Transverse colon (tissue), 4 donors: Measurements from ENCODE around the gene PAPOLB. TPM values are rescaled to one million over a fixed set of nuclear protein-coding genes. Genes with fewer than 3 reads are reported as not detected.

Experiments used
- DNase-seq: peaks from one replicate; pipeline ENCODE4 v3.0.0-alpha.2; 2019
- H3K27ac ChIP-seq, 4 donors: fragments of 200-600 bp; sonication (generic); 2 replicates each; pipeline ENCODE4 v1.5.1; 2016 to 2018; ENCODE audit warnings: inconsistent platforms in 4 of 4
- H3K27me3 ChIP-seq: fragments of 200-600 bp; sonication (generic); 2 replicates; pipeline ENCODE4 v1.5.1; 2017; ENCODE audit warnings: inconsistent platforms
- H3K36me3 ChIP-seq, 4 donors: fragments of 200-600 bp; sonication (generic); 2 replicates each; pipeline ENCODE4 v1.5.1; 2017 to 2019; ENCODE audit warnings: inconsistent platforms in 4 of 4
- H3K4me1 ChIP-seq, 4 donors: fragments of 200-600 bp; sonication (generic); 2 replicates each; pipeline ENCODE4 v1.5.1; 2017 to 2020; ENCODE audit warnings: inconsistent platforms in 4 of 4
- H3K4me3 ChIP-seq, 4 donors: fragments of 200-600 bp; sonication (generic); 1 replicate in 1 of 4; 2 replicates in 3 of 4; pipeline versions ENCODE4 v1.5.1 to v1.6.1; 2017 to 2019; ENCODE audit warnings: inconsistent platforms in 4 of 4
- H3K9me3 ChIP-seq, 2 donors: fragments of 200-600 bp; sonication (generic); 2 replicates each; pipeline ENCODE4 v1.5.1; 2017 to 2019; ENCODE audit warnings: inconsistent platforms in 2 of 2
- CTCF ChIP-seq, 5 experiments: fragments of 200-600 bp in 3 of 5; fragments of 450-650 bp in 2 of 5; sonication (generic) in 3 of 5; IDR thresholded peaks; 1 replicate in 2 of 5; 2 replicates in 3 of 5; pipeline ENCODE4 v1.5.1; 2016 to 2017; ENCODE audit warnings: antibody characterized with exemption in 5 of 5, inconsistent platforms in 3 of 5, mild to moderate bottlenecking in 2 of 5, moderate library complexity in 1 of 5
- EP300 ChIP-seq: sonication (generic); formaldehyde crosslinking; IDR thresholded peaks from one replicate; pipeline ENCODE4 v1.6.1; 2017; ENCODE audit warnings: antibody characterized with exemption, low read depth
- POLR2A ChIP-seq: fragments of 450-650 bp; IDR thresholded peaks from one replicate; pipeline ENCODE4 v1.6.1; 2016; ENCODE audit warnings: antibody characterized with exemption, mild to moderate bottlenecking, moderate library complexity
- POLR2AphosphoS5 ChIP-seq, 3 donors: sonication (generic); formaldehyde crosslinking; IDR thresholded peaks; one replicate each; pipeline ENCODE4 v1.6.1; 2016; ENCODE audit warnings: antibody characterized with exemption in 3 of 3
- WGBS, 2 donors: methylation state at CpG; one replicate each; pipeline ENCODE4 v1.1.5; 2018; ENCODE audit warnings: low coverage in 1 of 2; 5-methylcytosine and 5-hydroxymethylcytosine counted together
- in situ Hi-C, 4 donors: fragments of 200-750 bp; cut with MboI; loops; one replicate each; pipeline versions ENCODE4 v1.15.0 to v1.15.1; 2017; ENCODE audit warnings: low sequenced_read_pairs in 3 of 4, low pct_ligation_motif_present in 1 of 4, low pct_unique_long_range_greater_than_20kb in 1 of 4
- intact Hi-C: fragments of 100-400 bp; cut with DNase I; formaldehyde crosslinking; loops from one replicate; pipeline ENCODE4 v1.15.1; 2023; ENCODE audit warnings: low total_unique reads
- total RNA-seq, 4 donors: library from RNA; depleted of rRNA; stranded (reverse); fragments of >200 nt; gene quantifications; one replicate each; pipeline ENCODE4 v1.1.0, GENCODE V29; 2016

The PAPOLB gene
- total RNA-seq, 4 donors from 2014 or later, result 0.16 to 0.60 TPM; not detected in 2

GRCh38 chr7:4880218-4880617 is 18.4 kb upstream of the PAPOLB start:
- intact Hi-C loops, result no loop called here

GRCh38 chr7:4879396-4880081 is 17.7 kb upstream of the PAPOLB start:
- in situ Hi-C loops, result no loop called here
- no peak for TF ChIP-seq POLR2A
- TF ChIP-seq POLR2AphosphoS5 (IDR thresholded peaks at IDR 0.05), result no peak
- no peak for TF ChIP-seq EP300
- Histone ChIP-seq H3K27me3 (peaks cover 26% of the 10 kb centered on the region), H3K36me3 (no peaks in the 10 kb centered on the region), H3K4me3 (no peak overlapping the region), H3K4me1 (peaks cover 0 to 14% (median 6%) of the 10 kb centered on the region in 4 donors), H3K27ac (no peak overlapping the region), H3K9me3 (no peaks in the 10 kb centered on the region)
- intact Hi-C loops, result no loop called here
- DNase-seq, result no peak
- WGBS, 2 donors, result 84 to 93% methylated on average over 3 to 27 of the region's 27 CpGs

More at GRCh38 chr7:4880218-4880617, 18.4 kb upstream of the PAPOLB start:
- in situ Hi-C loops, result no loop called here
- no peaks in the 10 kb centered on the region for H3K9me3 ChIP-seq
- TF ChIP-seq CTCF (IDR thresholded peaks at IDR 0.05) (no peak), POLR2A (no peak), EP300 (no peak), POLR2AphosphoS5 (IDR thresholded peaks at IDR 0.05) (no peak)
- no peak for DNase-seq
- no peak overlapping the region for H3K27ac ChIP-seq
- no peak overlapping the region for H3K4me3 ChIP-seq
- no peaks in the 10 kb centered on the region for H3K36me3 ChIP-seq
- H3K27me3 ChIP-seq, result peaks cover 26% of the 10 kb centered on the region
- 53 to 73% methylated on average over 3 to 10 of the region's 10 CpGs for WGBS, 2 donors
- peaks cover 0 to 14% (median 6%) of the 10 kb centered on the region in 4 donors for H3K4me1 ChIP-seq

GRCh38 chr7:4878336-4879335 is 16.8 kb upstream of the PAPOLB start:
- in situ Hi-C loops, result no loop called here
- peaks cover 20% of the 10 kb centered on the region for H3K27me3 ChIP-seq
- no peaks in the 10 kb centered on the region for H3K36me3 ChIP-seq
- peaks cover 0 to 14% (median 5%) of the 10 kb centered on the region in 4 donors for H3K4me1 ChIP-seq
- TF ChIP-seq POLR2A, result no peak
- no peak for TF ChIP-seq POLR2AphosphoS5 (IDR thresholded peaks at IDR 0.05)
- no peak for TF ChIP-seq CTCF (IDR thresholded peaks at IDR 0.05)
- no peak for TF ChIP-seq EP300
- WGBS, 2 donors, result 79 to 89% methylated on average over 2 to 45 of the region's 45 CpGs
- no peak overlapping the region for H3K27ac ChIP-seq
- H3K9me3 ChIP-seq, result no peaks in the 10 kb centered on the region
- H3K4me3 ChIP-seq, result no peak overlapping the region
- intact Hi-C loops, result no loop called here
- DNase-seq, result no peak

- in situ Hi-C loops, result no loop called here
- DNase-seq, result no peak
- Histone ChIP-seq H3K27me3 (no peaks in the 10 kb centered on the region), H3K4me1 (no peaks in the 10 kb centered on the region), H3K36me3 (no peaks in the 10 kb centered on the region), H3K4me3 (no peak overlapping the region), H3K9me3 (no peaks in the 10 kb centered on the region), H3K27ac (no peak overlapping the region)
- TF ChIP-seq EP300 (no peak), POLR2AphosphoS5 (IDR thresholded peaks at IDR 0.05) (no peak), CTCF (IDR thresholded peaks at IDR 0.05) (no peak), POLR2A (no peak)
- WGBS, 2 donors, result 94% methylated on average over 18 of the region's 18 CpGs; no CpG with 5 or more reads in 1 of the 2 donors
- intact Hi-C loops, result no loop called here
Measured at GRCh38 chr7:4876586-4876985, 14.8 kb upstream of the PAPOLB start.
